H1 (cell line): Measurements from ENCODE around the gene USP53. TPM values are rescaled to one million over a fixed set of nuclear protein-coding genes. Genes with fewer than 3 reads are reported as not detected.

Source experiments
- CTCF ChIA-PET: fragments of 300-600 bp; sonication (Branson Sonifier 250); formaldehyde crosslinking; loops from one replicate; lab custom pipeline; 2021; ENCODE audit not compliant: partially characterized antibody; lab: Charles Lee
- POLR2A ChIA-PET: fragments of 300-600 bp; sonication (Branson Sonifier 250); formaldehyde crosslinking; loops from one replicate; lab custom pipeline; 2021; ENCODE audit warnings: inconsistent platforms; ENCODE audit not compliant: partially characterized antibody; lab: Charles Lee
- DNase-seq, 2 experiments: peaks; one replicate each; pipeline versions ENCODE4 v3.0.0 to v3.0.0-alpha.2; 2010 to 2022; ENCODE audit warnings: low spot score in 2 of 2, low read depth in 1 of 2, mixed read lengths in 1 of 2
- FAIRE-seq: peaks from 2 replicates; lab custom pipeline; 2011; peaks lifted over from hg19 to GRCh38; lab: Jason Lieb, UNC
- H2AFZ ChIP-seq: 2 replicates; pipeline ENCODE4 v1.8.1; 2012; ENCODE audit warnings: low read length, inconsistent platforms
- H2AK5ac ChIP-seq: 2 replicates; pipeline ENCODE4 v1.6.1; 2013; ENCODE audit warnings: low read depth, low read length
- H2BK120ac ChIP-seq: replicated peaks from 2 replicates; pipeline ENCODE3; 2013; ENCODE audit warnings: low read depth, low read length, inconsistent platforms
- H2BK12ac ChIP-seq: 2 replicates; pipeline ENCODE4 v1.6.1; 2013; ENCODE audit warnings: low read depth, low read length
- H2BK15ac ChIP-seq: 2 replicates; pipeline ENCODE4 v1.6.1; 2013; ENCODE audit warnings: low read length
- H2BK20ac ChIP-seq: 2 replicates; pipeline ENCODE4 v1.6.1; 2013; ENCODE audit warnings: low read length
- H2BK5ac ChIP-seq: 2 replicates; pipeline ENCODE4 v1.6.1; 2013; ENCODE audit warnings: low read depth, low read length
- H3K14ac ChIP-seq: 2 replicates; pipeline ENCODE4 v1.6.1; 2013; ENCODE audit warnings: inconsistent platforms; ENCODE audit not compliant: insufficient read length
- H3K18ac ChIP-seq: 2 replicates; pipeline ENCODE4 v1.6.1; 2013; ENCODE audit warnings: low read length; ENCODE audit errors: extremely low read depth
- H3K23ac ChIP-seq: 2 replicates; pipeline ENCODE4 v1.6.1; 2013; ENCODE audit warnings: inconsistent platforms; ENCODE audit not compliant: insufficient read length
- H3K23me2 ChIP-seq: 2 replicates; pipeline ENCODE4 v1.6.1; 2013; ENCODE audit warnings: low read depth, low read length
- H3K27ac ChIP-seq: 2 replicates; pipeline ENCODE4 v1.6.1; 2011; ENCODE audit warnings: low read depth, low read length, inconsistent platforms
- H3K27me3 ChIP-seq, 4 experiments: replicated peaks in 1 of 4; 1 replicate in 1 of 4; 2 replicates in 3 of 4; pipeline versions ENCODE4 v1.6.1 to v1.8.1; 2011 to 2013; ENCODE audit warnings: low read length in 3 of 4, mild to moderate bottlenecking in 3 of 4, inconsistent platforms in 2 of 4, mixed read lengths in 2 of 4, moderate library complexity in 1 of 4; ENCODE audit not compliant: control insufficient read depth in 3 of 4, insufficient read depth in 3 of 4; ENCODE audit errors: extremely low read depth in 1 of 4
- H3K36me3 ChIP-seq, 4 experiments: 2 replicates each; pipeline versions ENCODE4 v1.6.1 to v1.8.1; 2011 to 2013; ENCODE audit warnings: mild to moderate bottlenecking in 4 of 4, low read length in 3 of 4, moderate library complexity in 2 of 4, control low read depth in 1 of 4, inconsistent platforms in 1 of 4; ENCODE audit not compliant: insufficient read depth in 4 of 4, control insufficient read depth in 2 of 4
- H3K4ac ChIP-seq: replicated peaks from 2 replicates; pipeline ENCODE3; 2013; ENCODE audit warnings: low read length, low read depth, mixed read lengths, inconsistent platforms; ENCODE audit not compliant: insufficient read length
- H3K4me1 ChIP-seq, 4 experiments: replicated peaks in 1 of 4; 1 replicate in 1 of 4; 2 replicates in 3 of 4; pipeline versions ENCODE4 v1.6.1 to v1.8.1; 2011 to 2013; ENCODE audit warnings: low read length in 3 of 4, inconsistent platforms in 2 of 4, mixed read lengths in 1 of 4; ENCODE audit not compliant: insufficient read depth in 4 of 4, control insufficient read depth in 3 of 4
- H3K4me2 ChIP-seq, 2 experiments: 2 replicates each; pipeline versions ENCODE4 v1.6.1 to v1.8.1; 2011 to 2013; ENCODE audit warnings: low read depth in 2 of 2, low read length in 2 of 2, control low read depth in 1 of 2, inconsistent platforms in 1 of 2, mild to moderate bottlenecking in 1 of 2; ENCODE audit not compliant: insufficient read depth in 1 of 2
- H3K4me3 ChIP-seq, 4 experiments: fragments of 200-600, 300-600 bp in 1 of 4; sonication (generic), shearing (Covaris generic), sonication (Bioruptor Twin) in 1 of 4; 2 replicates each; pipeline versions ENCODE4 v1.5.1 to v1.8.1; 2011 to 2016; ENCODE audit warnings: low read length in 4 of 4, low read depth in 3 of 4, control low read depth in 2 of 4, inconsistent platforms in 2 of 4, mild to moderate bottlenecking in 2 of 4, mixed read lengths in 1 of 4, moderate library complexity in 1 of 4; ENCODE audit not compliant: insufficient read depth in 2 of 4; ENCODE audit errors: extremely low read depth in 1 of 4
- H3K56ac ChIP-seq: replicated peaks from 2 replicates; pipeline ENCODE3; 2013; ENCODE audit warnings: low read depth, mild to moderate bottlenecking, mixed read lengths, low read length, inconsistent platforms; ENCODE audit not compliant: insufficient read length
- H3K79me1 ChIP-seq: 2 replicates; pipeline ENCODE4 v1.6.1; 2013; ENCODE audit warnings: low read depth, low read length, control low read depth
- H3K79me2 ChIP-seq, 2 experiments: 2 replicates each; pipeline versions ENCODE4 v1.6.1 to v1.8.1; 2012 to 2013; ENCODE audit warnings: low read length in 2 of 2, mild to moderate bottlenecking in 2 of 2, inconsistent platforms in 1 of 2; ENCODE audit not compliant: insufficient read depth in 2 of 2, control insufficient read depth in 1 of 2
- H3K9ac ChIP-seq, 4 experiments: replicated peaks in 1 of 4; 1 replicate in 1 of 4; 2 replicates in 3 of 4; pipeline versions ENCODE4 v1.6.1 to v1.8.1; 2011 to 2013; ENCODE audit warnings: low read depth in 3 of 4, low read length in 3 of 4, control low read depth in 2 of 4, mild to moderate bottlenecking in 2 of 4, moderate library complexity in 2 of 4, inconsistent platforms in 1 of 4; ENCODE audit errors: extremely low read depth in 1 of 4
- H3K9me3 ChIP-seq, 2 experiments: 2 replicates each; pipeline versions ENCODE4 v1.6.1 to v1.8.1; 2012 to 2013; ENCODE audit warnings: mild to moderate bottlenecking in 2 of 2, moderate library complexity in 2 of 2, control low read depth in 1 of 2, inconsistent platforms in 1 of 2, low read depth in 1 of 2, low read length in 1 of 2, mixed read lengths in 1 of 2; ENCODE audit not compliant: insufficient read depth in 2 of 2
- H4K20me1 ChIP-seq, 2 experiments: replicated peaks in 1 of 2; 2 replicates each; pipeline versions ENCODE3 to v1.8.1; 2011 to 2013; ENCODE audit warnings: inconsistent platforms in 2 of 2, low read length in 2 of 2, mild to moderate bottlenecking in 1 of 2; ENCODE audit not compliant: insufficient read depth in 2 of 2, control insufficient read depth in 1 of 2
- H4K5ac ChIP-seq: 2 replicates; pipeline ENCODE4 v1.6.1; 2013; ENCODE audit warnings: low read length, low read depth, mixed read lengths, inconsistent platforms; ENCODE audit not compliant: insufficient read length
- H4K8ac ChIP-seq: 2 replicates; pipeline ENCODE4 v1.8.0; 2013; ENCODE audit warnings: mild to moderate bottlenecking, moderate library complexity, low read length, inconsistent platforms; ENCODE audit not compliant: insufficient read depth; ENCODE audit errors: extremely low read depth
- H4K91ac ChIP-seq: replicated peaks from 2 replicates; pipeline ENCODE3; 2013; ENCODE audit warnings: low read length, mixed read lengths, inconsistent platforms; ENCODE audit not compliant: insufficient read length
- CTCF ChIP-seq, 3 experiments: IDR thresholded peaks; 1 replicate in 2 of 3; 2 replicates in 1 of 3; pipeline versions ENCODE4 v1.5.1 to v1.6.1; 2011; ENCODE audit warnings: low read length in 3 of 3, mild to moderate bottlenecking in 3 of 3, inconsistent platforms in 2 of 3, low read depth in 1 of 3, moderate library complexity in 1 of 3; ENCODE audit not compliant: insufficient read depth in 1 of 3; ENCODE audit errors: control extremely low read depth in 1 of 3
- EGR1 ChIP-seq: IDR thresholded peaks from 2 replicates; pipeline ENCODE4 v1.6.1; 2011; ENCODE audit warnings: low read depth, low read length, borderline replicate concordance
- KDM5A ChIP-seq: fragments of 200-600 bp; IDR thresholded peaks from 2 replicates; pipeline ENCODE4 v1.7.1; 2012; ENCODE audit warnings: mild to moderate bottlenecking, low read length, inconsistent platforms, mixed read lengths
- POLR2AphosphoS5 ChIP-seq: IDR thresholded peaks from 2 replicates; pipeline ENCODE4 v1.6.1; 2011; ENCODE audit warnings: low read depth, low read length
- SP4 ChIP-seq: IDR thresholded peaks from 2 replicates; pipeline ENCODE4 v1.6.1; 2012; ENCODE audit warnings: low read length, inconsistent platforms
- YY1 ChIP-seq: IDR thresholded peaks from 2 replicates; pipeline ENCODE4 v1.6.1; 2011; ENCODE audit warnings: low read depth, mild to moderate bottlenecking, low read length
- polyA plus RNA-seq, 7 experiments: library from polyadenylated mRNA; depleted of rRNA in 3 of 7; stranded (reverse) in 5 of 7; unstranded in 2 of 7; fragments of >200 nt in 5 of 7; fragments of 200-250 nt in 2 of 7; gene quantifications; 1 replicate in 5 of 7; 2 replicates in 1 of 7; 4 replicates in 1 of 7; pipeline versions ENCODE4 v1.2.1 to v1.2.3, GENCODE V29; 2011 to 2013; ENCODE audit warnings: missing spikeins in 2 of 7, mixed read lengths in 2 of 7
- total RNA-seq: library from RNA; stranded (reverse); fragmentation: NEBNext Ultra II Directional; extraction: Animal tissue kit (Norgen Biotek cat#: 25700); gene quantifications from 2 replicates; pipeline ENCODE4 v1.2.1, GENCODE V29; 2021
- TF ChIP-seq, protein P1 (sequence below): IDR thresholded peaks from 2 replicates; pipeline ENCODE4 v1.6.1; 2011; ENCODE audit warnings: low read depth, mild to moderate bottlenecking, low read length; ENCODE audit not compliant: insufficient read depth

The USP53 gene
- total and polyA plus RNA-seq, 2 of the 8 experiments (the other 6 are each of a cell fraction or from before 2014, with no cell fraction given), result 2.9 to 14.9 TPM

- Histone ChIP-seq H3K4me3 (no peak overlapping the region), H4K5ac (no peak overlapping the region), H4K8ac (no peak overlapping the region), H3K27me3 (no peaks in the 10 kb centered on the region), H3K27ac (no peak overlapping the region), H4K20me1 (no peaks in the 10 kb centered on the region), H3K4ac (no peak overlapping the region), H3K23ac (no peak overlapping the region), H3K23me2 (no peaks in the 10 kb centered on the region), H2AFZ (no peak overlapping the region), H2BK20ac (no peak overlapping the region), H4K91ac (no peak overlapping the region), H3K4me1 (no peaks in the 10 kb centered on the region), H3K56ac (no peak overlapping the region), H3K9me3 (no peaks in the 10 kb centered on the region), H2AK5ac (no peak overlapping the region), H3K79me2 (no peaks in the 10 kb centered on the region; a peak in 3 of 4 replicates), H3K9ac (no peak overlapping the region), H3K14ac (no peak overlapping the region), H3K4me2 (no peak overlapping the region), H3K79me1 (peaks cover 3% of the 10 kb centered on the region; the same call in 1 of the 2 replicates), H2BK120ac (no peak overlapping the region), H3K18ac (no peak overlapping the region), H3K36me3 (no peaks in the 10 kb centered on the region; a peak in 1 of 8 replicates), H2BK15ac (no peak overlapping the region), H2BK5ac (no peak overlapping the region), H2BK12ac (no peak overlapping the region)
- ChIA-PET CTCF (interaction anchor here (0.9 kb wide), 1 partner anchor 22 kb away, joined by 4 read pairs; no protein-coding TSS in a partner anchor), POLR2A (interaction anchor here (1.0 kb wide), 1 partner anchor 21 kb away, joined by 4 read pairs; the partner anchor contains the start of gene USP53)
- no peak for FAIRE-seq
- TF ChIP-seq EGR1, result no peak
- TF ChIP-seq KDM5A, result no peak
- no peak for TF ChIP-seq POLR2AphosphoS5
- no peak for TF ChIP-seq SP4
- TF ChIP-seq CTCF (IDR thresholded peaks at IDR 0.05; ENCODE audit: control extremely low read depth in 1 of 3, insufficient read depth in 1 of 3, low read depth in 1 of 3, low read length in 3 of 3), result no peak
- TF ChIP-seq YY1, result no peak
- TF ChIP-seq, protein P1, sequence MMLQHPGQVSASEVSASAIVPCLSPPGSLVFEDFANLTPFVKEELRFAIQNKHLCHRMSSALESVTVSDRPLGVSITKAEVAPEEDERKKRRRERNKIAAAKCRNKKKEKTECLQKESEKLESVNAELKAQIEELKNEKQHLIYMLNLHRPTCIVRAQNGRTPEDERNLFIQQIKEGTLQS, result no peak
- no peak for DNase-seq
These were observed 20.7 kb downstream of the USP53 start for GRCh38 chr4:119233191-119233590.
